T-helper 2 cell (primary cell): ENCODE results near the gene PRAMEF26.
"Not testable (repeated sequence)": the region's sequence is repeated elsewhere in the genome, so short reads cannot be mapped to it uniquely, and the experiment has no call there.

Experiments
- DNase-seq, 5 experiments: peaks; one replicate each; pipeline versions ENCODE4 v3.0.0 to v3.0.0-alpha.2; 2012 to 2022
- total RNA-seq, 2 donors: gene quantifications; one replicate each; lab custom pipeline; 2026; lab: John Stamatoyannopoulos, UW

PRAMEF26 gene
- 0 reads per million in 2 donors for total RNA-seq

GRCh38 chr1:13155909-13156308 lies at the start of gene PRAMEF26:
Gene PRAMEF26, minus strand, starts transcription at chr1:13156009. Its CDS starts 2,914 bp downstream, at chr1:13153095.
- DNase-seq = not testable (repeated sequence)

DNA sequence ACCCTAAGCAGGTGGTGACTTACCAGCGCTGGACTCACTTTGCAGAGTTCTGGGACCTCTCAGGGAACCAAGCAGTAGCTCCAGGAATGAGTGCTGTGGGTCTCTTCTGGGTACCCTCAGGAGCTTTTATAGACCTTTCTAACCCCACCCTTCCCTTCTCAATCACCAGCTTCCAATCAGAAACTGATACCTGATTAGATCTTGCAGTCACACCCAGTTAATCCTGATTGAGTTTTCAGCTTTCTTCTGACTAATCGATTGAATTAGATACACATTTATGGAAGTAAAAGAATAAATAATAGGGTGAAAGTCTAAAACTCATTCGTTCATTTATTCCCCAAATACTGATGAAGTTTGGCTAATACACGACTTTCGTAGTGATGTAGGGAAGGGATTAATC lies 45.5 kb upstream of the PRAMEF26 start, which contains the start of gene PRAMEF13:
Gene PRAMEF13 (minus strand): TSS at position 101 of the 400 bp plus-strand sequence. CDS start 1,820 bp downstream, outside the sequence.
- not testable (repeated sequence) for DNase-seq

DNA sequence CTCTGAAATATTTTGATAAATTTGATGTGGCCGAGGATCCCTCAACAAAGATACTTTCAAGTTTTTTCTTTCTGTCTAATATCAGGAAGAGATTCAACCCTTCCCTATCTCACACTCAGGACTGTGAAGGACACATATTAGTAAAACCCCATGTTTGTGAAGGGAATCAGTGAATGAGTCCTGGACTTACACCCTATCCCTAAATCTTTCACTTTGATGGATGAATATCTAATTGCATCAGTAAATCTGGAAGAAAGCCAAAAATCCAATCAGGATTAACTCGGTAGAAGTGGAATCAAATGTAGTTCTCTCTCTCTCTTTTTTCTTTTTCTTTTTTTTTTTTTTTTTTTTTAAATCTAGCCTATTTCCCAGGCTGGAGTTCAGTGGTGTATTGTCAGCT lies 15.7 kb upstream of the PRAMEF26 start, which contains the start of gene PRAMEF9:
Gene PRAMEF9 (plus strand): TSS at position 301 of the 400 bp plus-strand sequence. CDS start 3,433 bp downstream, outside the sequence.
- not testable (repeated sequence) for DNase-seq

GRCh38 chr1:13165531-13165930 lies 9.7 kb upstream of the PRAMEF26 start, which contains the start of gene HNRNPCL4:
Gene HNRNPCL4, minus strand, starts transcription at chr1:13165631. Its CDS starts 164 bp downstream, at chr1:13165467.
- not testable (repeated sequence) for DNase-seq

GRCh38 chr1:13116754-13117153 lies 39.1 kb downstream of the PRAMEF26 start, which contains the start of gene HNRNPCL2:
Gene HNRNPCL2, minus strand, starts transcription at chr1:13116854. Its CDS starts 454 bp downstream, at chr1:13116400.
- DNase-seq = not testable (repeated sequence)
